Measurements from ENCODE around the gene CYP2C18. TPM values are rescaled to one million over a fixed set of nuclear protein-coding genes. Genes with fewer than 3 reads are reported as not detected.
"Not testable (repeated sequence)": the region's sequence is repeated elsewhere in the genome, so short reads cannot be mapped to it uniquely, and the experiment has no call there.

CYP2C18 gene
- not detected in 2 replicates for total RNA-seq

GRCh38 chr10:94683214-94684054 lies at the start of gene CYP2C18:
Gene CYP2C18 (plus strand): TSS chr10:94683729. CDS start chr10:94683820, 91 bp downstream.
- H4K20me1 ChIP-seq (ENCODE audit: insufficient read depth, low read length) = no peaks in the 10 kb centered on the region

DNA sequence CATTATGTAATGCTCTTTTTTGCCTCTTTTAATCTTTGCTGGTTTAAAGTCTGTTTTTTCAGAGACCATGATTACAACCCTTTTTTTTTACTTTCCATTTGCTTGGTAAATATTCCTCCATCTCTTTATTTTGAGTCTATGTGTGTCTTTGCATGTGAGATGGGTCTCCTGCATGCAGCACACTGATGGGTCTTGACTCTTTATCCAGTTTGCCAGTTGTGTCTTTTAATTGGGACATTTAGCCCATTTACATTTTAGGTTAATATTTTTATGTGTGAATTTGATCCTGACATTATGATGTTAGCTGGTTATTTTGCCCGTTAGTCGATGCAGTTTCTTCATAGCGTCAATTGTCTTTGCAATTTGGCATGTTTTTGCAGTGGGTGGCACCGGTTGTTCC lies 45.4 kb upstream of the CYP2C18 start:
- H3K4me1 ChIP-seq (ENCODE audit: insufficient read depth, low read length); H3K36me3 ChIP-seq (ENCODE audit: insufficient read depth, low read length); H3K27ac ChIP-seq (ENCODE audit: low read depth, low read length); H4K20me1 ChIP-seq (ENCODE audit: insufficient read depth, low read length); H3K4me2 ChIP-seq (ENCODE audit: insufficient read depth, low read length); DNase-seq (ENCODE audit: insufficient read length, low spot score, missing footprints); H2AFZ ChIP-seq (ENCODE audit: low read length); H3K27me3 ChIP-seq (ENCODE audit: insufficient read depth, low read length); H3K79me2 ChIP-seq (ENCODE audit: insufficient read depth, low read length); H3K4me3 ChIP-seq (ENCODE audit: insufficient read depth, low read length); H3K9me3 ChIP-seq (ENCODE audit: low read depth, low read length): not testable (repeated sequence)

More at GRCh38 chr10:94683214-94684054, at the start of gene CYP2C18:
- TF ChIP-seq, protein P1, sequence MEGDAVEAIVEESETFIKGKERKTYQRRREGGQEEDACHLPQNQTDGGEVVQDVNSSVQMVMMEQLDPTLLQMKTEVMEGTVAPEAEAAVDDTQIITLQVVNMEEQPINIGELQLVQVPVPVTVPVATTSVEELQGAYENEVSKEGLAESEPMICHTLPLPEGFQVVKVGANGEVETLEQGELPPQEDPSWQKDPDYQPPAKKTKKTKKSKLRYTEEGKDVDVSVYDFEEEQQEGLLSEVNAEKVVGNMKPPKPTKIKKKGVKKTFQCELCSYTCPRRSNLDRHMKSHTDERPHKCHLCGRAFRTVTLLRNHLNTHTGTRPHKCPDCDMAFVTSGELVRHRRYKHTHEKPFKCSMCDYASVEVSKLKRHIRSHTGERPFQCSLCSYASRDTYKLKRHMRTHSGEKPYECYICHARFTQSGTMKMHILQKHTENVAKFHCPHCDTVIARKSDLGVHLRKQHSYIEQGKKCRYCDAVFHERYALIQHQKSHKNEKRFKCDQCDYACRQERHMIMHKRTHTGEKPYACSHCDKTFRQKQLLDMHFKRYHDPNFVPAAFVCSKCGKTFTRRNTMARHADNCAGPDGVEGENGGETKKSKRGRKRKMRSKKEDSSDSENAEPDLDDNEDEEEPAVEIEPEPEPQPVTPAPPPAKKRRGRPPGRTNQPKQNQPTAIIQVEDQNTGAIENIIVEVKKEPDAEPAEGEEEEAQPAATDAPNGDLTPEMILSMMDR (IDR thresholded peaks at IDR 0.05; ENCODE audit: extremely low read depth, low read depth, low read length) = no peak
- Histone ChIP-seq H3K79me2 (ENCODE audit: insufficient read depth, low read length) (no peaks in the 10 kb centered on the region), H3K9me3 (ENCODE audit: low read depth, low read length) (no peaks in the 10 kb centered on the region), H3K27me3 (ENCODE audit: insufficient read depth, low read length) (no peaks in the 10 kb centered on the region), H3K27ac (ENCODE audit: low read depth, low read length) (no peak within 1 kb of the TSS), H3K36me3 (ENCODE audit: insufficient read depth, low read length) (no peaks in the 10 kb centered on the region), H3K4me1 (ENCODE audit: insufficient read depth, low read length) (no peaks in the 10 kb centered on the region), H2AFZ (ENCODE audit: low read length) (no peak within 1 kb of the TSS), H3K4me3 (ENCODE audit: insufficient read depth, low read length) (no peak within 1 kb of the TSS), H3K4me2 (ENCODE audit: insufficient read depth, low read length) (no peak within 1 kb of the TSS)
- no peak for DNase-seq (ENCODE audit: insufficient read length, low spot score, missing footprints)

DNA sequence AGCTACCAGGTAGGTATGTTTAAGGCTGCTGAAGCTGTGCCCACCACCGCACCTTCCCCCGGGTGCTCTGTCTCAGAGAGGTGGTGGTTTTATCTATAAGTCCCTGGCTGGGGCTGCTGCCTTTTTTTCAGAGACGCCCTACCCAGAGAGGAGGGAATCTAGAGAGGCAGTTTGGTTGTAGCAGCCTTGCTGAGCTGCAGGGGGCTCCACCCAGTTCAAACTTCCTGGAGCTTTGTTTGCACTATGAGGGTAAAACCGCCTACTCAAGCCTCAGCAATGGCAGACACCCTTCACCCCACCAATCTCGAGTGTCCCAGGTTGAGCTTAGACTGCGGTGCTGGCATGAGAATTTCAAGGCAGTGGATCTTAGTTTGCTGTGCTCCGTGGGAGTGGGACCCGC lies 43.6 kb upstream of the CYP2C18 start:
- no peaks in the 10 kb centered on the region for H3K27me3 ChIP-seq (ENCODE audit: insufficient read depth, low read length)
- no peaks in the 10 kb centered on the region for H4K20me1 ChIP-seq (ENCODE audit: insufficient read depth, low read length)
- H3K79me2 ChIP-seq (ENCODE audit: insufficient read depth, low read length) = no peaks in the 10 kb centered on the region
- no peak overlapping the region for H2AFZ ChIP-seq (ENCODE audit: low read length)
- TF ChIP-seq, protein P1 (IDR thresholded peaks at IDR 0.05; ENCODE audit: extremely low read depth, low read depth, low read length) = no peak
- no peak overlapping the region for H3K27ac ChIP-seq (ENCODE audit: low read depth, low read length)
- no peaks in the 10 kb centered on the region for H3K36me3 ChIP-seq (ENCODE audit: insufficient read depth, low read length)
- no peak overlapping the region for H3K4me3 ChIP-seq (ENCODE audit: insufficient read depth, low read length)
- DNase-seq (ENCODE audit: insufficient read length, low spot score, missing footprints) = no peak
- no peaks in the 10 kb centered on the region for H3K9me3 ChIP-seq (ENCODE audit: low read depth, low read length)
- no peak overlapping the region for H3K4me2 ChIP-seq (ENCODE audit: insufficient read depth, low read length)
- no peaks in the 10 kb centered on the region for H3K4me1 ChIP-seq (ENCODE audit: insufficient read depth, low read length)

- H3K79me2 ChIP-seq (ENCODE audit: insufficient read depth, low read length) = no peaks in the 10 kb centered on the region
- H2AFZ ChIP-seq (ENCODE audit: low read length) = no peak overlapping the region
- H3K36me3 ChIP-seq (ENCODE audit: insufficient read depth, low read length) = no peaks in the 10 kb centered on the region
- H3K4me2 ChIP-seq (ENCODE audit: insufficient read depth, low read length) = no peak overlapping the region
- no peaks in the 10 kb centered on the region for H3K27me3 ChIP-seq (ENCODE audit: insufficient read depth, low read length)
- H3K9me3 ChIP-seq (ENCODE audit: low read depth, low read length) = no peaks in the 10 kb centered on the region
- H3K27ac ChIP-seq (ENCODE audit: low read depth, low read length) = no peak overlapping the region
- no peak for DNase-seq (ENCODE audit: insufficient read length, low spot score, missing footprints)
- no peak overlapping the region for H3K4me3 ChIP-seq (ENCODE audit: insufficient read depth, low read length)
- H4K20me1 ChIP-seq (ENCODE audit: insufficient read depth, low read length) = no peaks in the 10 kb centered on the region
- no peaks in the 10 kb centered on the region for H3K4me1 ChIP-seq (ENCODE audit: insufficient read depth, low read length)
- TF ChIP-seq, protein P1 (IDR thresholded peaks at IDR 0.05; ENCODE audit: extremely low read depth, low read depth, low read length) = no peak
These were observed 43.0 kb upstream of the CYP2C18 start for GRCh38 chr10:94640562-94640961.
